ENCODE data around the gene LARP4.
"Not testable (repeated sequence)": the region's sequence is repeated elsewhere in the genome, so short reads cannot be mapped to it uniquely, and the experiment has no call there.

The LARP4 gene

GRCh38 chr12:50508970-50509663 lies 108.4 kb downstream of the LARP4 start:
- Histone ChIP-seq H3K4me3 (ENCODE audit: low read length) (no peak overlapping the region), H3K27me3 (ENCODE audit: insufficient read depth, low read length) (no peaks in the 10 kb centered on the region), H3K36me3 (ENCODE audit: insufficient read depth, low read length) (no peaks in the 10 kb centered on the region), H3K9me3 (ENCODE audit: low read length) (no peaks in the 10 kb centered on the region), H2AFZ (ENCODE audit: low read depth, low read length) (no peak overlapping the region), H3K4me1 (ENCODE audit: insufficient read depth, low read length) (peaks cover 33% of the 10 kb centered on the region)

GRCh38 chr12:50514526-50515276 lies 114.0 kb downstream of the LARP4 start:
- no peaks in the 10 kb centered on the region for H3K9me3 ChIP-seq (ENCODE audit: low read length)
- H2AFZ ChIP-seq (ENCODE audit: low read depth, low read length) = no peak overlapping the region
- no peaks in the 10 kb centered on the region for H3K27me3 ChIP-seq (ENCODE audit: insufficient read depth, low read length)
- no peak overlapping the region for H3K4me3 ChIP-seq (ENCODE audit: low read length)
- H3K36me3 ChIP-seq (ENCODE audit: insufficient read depth, low read length) = no peaks in the 10 kb centered on the region
- peaks cover 4% of the 10 kb centered on the region for H3K4me1 ChIP-seq (ENCODE audit: insufficient read depth, low read length)

GRCh38 chr12:50515587-50515986 lies 114.9 kb downstream of the LARP4 start:
- no peaks in the 10 kb centered on the region for H3K9me3 ChIP-seq (ENCODE audit: low read length)
- no peaks in the 10 kb centered on the region for H3K27me3 ChIP-seq (ENCODE audit: insufficient read depth, low read length)
- H3K4me1 ChIP-seq (ENCODE audit: insufficient read depth, low read length) = no peaks in the 10 kb centered on the region
- no peak overlapping the region for H3K4me3 ChIP-seq (ENCODE audit: low read length)
- H2AFZ ChIP-seq (ENCODE audit: low read depth, low read length) = no peak overlapping the region
- no peaks in the 10 kb centered on the region for H3K36me3 ChIP-seq (ENCODE audit: insufficient read depth, low read length)

GRCh38 chr12:50517421-50518048 lies 116.8 kb downstream of the LARP4 start:
- no peak overlapping the region for H3K4me3 ChIP-seq (ENCODE audit: low read length)

GRCh38 chr12:50518090-50518489 lies 117.4 kb downstream of the LARP4 start:
- peaks cover 2% of the 10 kb centered on the region for H3K9me3 ChIP-seq (ENCODE audit: low read length)
- no peaks in the 10 kb centered on the region for H3K27me3 ChIP-seq (ENCODE audit: insufficient read depth, low read length)
- H3K4me3 ChIP-seq (ENCODE audit: low read length) = no peak overlapping the region
- no peaks in the 10 kb centered on the region for H3K4me1 ChIP-seq (ENCODE audit: insufficient read depth, low read length)
- no peaks in the 10 kb centered on the region for H3K36me3 ChIP-seq (ENCODE audit: insufficient read depth, low read length)
- H2AFZ ChIP-seq (ENCODE audit: low read depth, low read length) = no peak overlapping the region

More at GRCh38 chr12:50517421-50518048, 116.8 kb downstream of the LARP4 start:
- Histone ChIP-seq H3K9me3 (ENCODE audit: low read length) (peaks cover under 1% of the 10 kb centered on the region), H3K36me3 (ENCODE audit: insufficient read depth, low read length) (no peaks in the 10 kb centered on the region), H2AFZ (ENCODE audit: low read depth, low read length) (no peak overlapping the region), H3K27me3 (ENCODE audit: insufficient read depth, low read length) (no peaks in the 10 kb centered on the region), H3K4me1 (ENCODE audit: insufficient read depth, low read length) (no peaks in the 10 kb centered on the region)

GRCh38 chr12:50519353-50519752 lies 118.7 kb downstream of the LARP4 start:
- Histone ChIP-seq H3K4me1 (ENCODE audit: insufficient read depth, low read length) (no peaks in the 10 kb centered on the region), H3K9me3 (ENCODE audit: low read length) (peaks cover 4% of the 10 kb centered on the region), H2AFZ (ENCODE audit: low read depth, low read length) (no peak overlapping the region), H3K4me3 (ENCODE audit: low read length) (no peak overlapping the region), H3K27me3 (ENCODE audit: insufficient read depth, low read length) (no peaks in the 10 kb centered on the region), H3K36me3 (ENCODE audit: insufficient read depth, low read length) (no peaks in the 10 kb centered on the region)

- Histone ChIP-seq H3K4me3 (ENCODE audit: low read length) (no peak overlapping the region), H3K36me3 (ENCODE audit: insufficient read depth, low read length) (no peaks in the 10 kb centered on the region), H3K9me3 (ENCODE audit: low read length) (peaks cover 5% of the 10 kb centered on the region), H3K27me3 (ENCODE audit: insufficient read depth, low read length) (no peaks in the 10 kb centered on the region), H3K4me1 (ENCODE audit: insufficient read depth, low read length) (no peaks in the 10 kb centered on the region), H2AFZ (ENCODE audit: low read depth, low read length) (no peak overlapping the region)
Observed at GRCh38 chr12:50520416-50521207, 119.9 kb downstream of the LARP4 start.

- not testable (repeated sequence) for H3K4me3 ChIP-seq (ENCODE audit: low read length); H2AFZ ChIP-seq (ENCODE audit: low read depth, low read length); H3K4me1 ChIP-seq (ENCODE audit: insufficient read depth, low read length); H3K36me3 ChIP-seq (ENCODE audit: insufficient read depth, low read length); H3K27me3 ChIP-seq (ENCODE audit: insufficient read depth, low read length); H3K9me3 ChIP-seq (ENCODE audit: low read length)
Observed at GRCh38 chr12:50521781-50522180, 121.1 kb downstream of the LARP4 start.

- Histone ChIP-seq H2AFZ (ENCODE audit: low read depth, low read length) (no peak overlapping the region), H3K9me3 (ENCODE audit: low read length) (peaks cover 5% of the 10 kb centered on the region), H3K4me3 (ENCODE audit: low read length) (no peak overlapping the region)
Observed at GRCh38 chr12:50523772-50524171, 123.1 kb downstream of the LARP4 start.

GRCh38 chr12:50524621-50525020 lies 123.9 kb downstream of the LARP4 start:
- H3K4me3 ChIP-seq (ENCODE audit: low read length) = no peak overlapping the region
- H2AFZ ChIP-seq (ENCODE audit: low read depth, low read length) = no peak overlapping the region
- H3K36me3 ChIP-seq (ENCODE audit: insufficient read depth, low read length) = no peaks in the 10 kb centered on the region
- H3K9me3 ChIP-seq (ENCODE audit: low read length) = peaks cover 5% of the 10 kb centered on the region
- H3K4me1 ChIP-seq (ENCODE audit: insufficient read depth, low read length) = peaks cover 5% of the 10 kb centered on the region
- no peaks in the 10 kb centered on the region for H3K27me3 ChIP-seq (ENCODE audit: insufficient read depth, low read length)

More at GRCh38 chr12:50523772-50524171, 123.1 kb downstream of the LARP4 start:
- H3K27me3 ChIP-seq (ENCODE audit: insufficient read depth, low read length) = no peaks in the 10 kb centered on the region
- peaks cover 5% of the 10 kb centered on the region for H3K4me1 ChIP-seq (ENCODE audit: insufficient read depth, low read length)
- H3K36me3 ChIP-seq (ENCODE audit: insufficient read depth, low read length) = no peaks in the 10 kb centered on the region

GRCh38 chr12:50525422-50525821 lies 124.7 kb downstream of the LARP4 start:
- Histone ChIP-seq H3K36me3 (ENCODE audit: insufficient read depth, low read length) (no peaks in the 10 kb centered on the region), H3K9me3 (ENCODE audit: low read length) (peaks cover 5% of the 10 kb centered on the region), H3K4me1 (ENCODE audit: insufficient read depth, low read length) (peaks cover 5% of the 10 kb centered on the region), H3K4me3 (ENCODE audit: low read length) (no peak overlapping the region), H2AFZ (ENCODE audit: low read depth, low read length) (no peak overlapping the region), H3K27me3 (ENCODE audit: insufficient read depth, low read length) (no peaks in the 10 kb centered on the region)

- peaks cover 5% of the 10 kb centered on the region for H3K9me3 ChIP-seq (ENCODE audit: low read length)
- H3K36me3 ChIP-seq (ENCODE audit: insufficient read depth, low read length) = no peaks in the 10 kb centered on the region
- H3K27me3 ChIP-seq (ENCODE audit: insufficient read depth, low read length) = no peaks in the 10 kb centered on the region
- no peak overlapping the region for H3K4me3 ChIP-seq (ENCODE audit: low read length)
- H3K4me1 ChIP-seq (ENCODE audit: insufficient read depth, low read length) = peaks cover 5% of the 10 kb centered on the region
- H2AFZ ChIP-seq (ENCODE audit: low read depth, low read length) = no peak overlapping the region
Observed at GRCh38 chr12:50527359-50527726, 126.7 kb downstream of the LARP4 start.

- Histone ChIP-seq H3K4me3 (ENCODE audit: low read length) (no peak overlapping the region), H3K27me3 (ENCODE audit: insufficient read depth, low read length) (no peaks in the 10 kb centered on the region), H2AFZ (ENCODE audit: low read depth, low read length) (no peak overlapping the region), H3K4me1 (ENCODE audit: insufficient read depth, low read length) (peaks cover 5% of the 10 kb centered on the region), H3K9me3 (ENCODE audit: low read length) (peaks cover 3% of the 10 kb centered on the region), H3K36me3 (ENCODE audit: insufficient read depth, low read length) (no peaks in the 10 kb centered on the region)
Observed at GRCh38 chr12:50528800-50529199, 128.1 kb downstream of the LARP4 start.
